Measurements from ENCODE around the gene AZI2.

DNA sequence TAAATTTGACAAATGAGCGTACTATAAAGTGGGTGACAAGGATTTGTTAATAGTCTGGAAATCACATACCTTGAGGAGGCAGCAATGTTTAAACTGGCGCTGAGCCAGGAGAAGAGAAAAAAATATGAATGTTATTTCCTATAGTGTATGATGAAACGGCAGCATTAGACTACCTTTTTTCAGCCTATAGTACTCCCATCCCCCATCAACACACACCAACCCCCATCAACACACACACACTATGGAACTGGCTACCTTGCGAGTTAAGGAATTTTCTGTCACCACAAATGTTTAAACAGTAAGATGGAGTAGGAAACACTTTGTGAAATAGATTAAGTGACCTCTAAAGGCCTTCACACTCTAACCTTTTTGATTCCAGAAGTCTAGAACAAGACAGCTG, 46.9 kb downstream of the AZI2 start:
- no peak for TF ChIP-seq POLR2AphosphoS5 (IDR thresholded peaks at IDR 0.05; ENCODE audit: low read depth, low read length)
- no peak for TF ChIP-seq POLR2A (IDR thresholded peaks at IDR 0.05; ENCODE audit: low read depth, low read length)
- no peak for TF ChIP-seq TAF1 (IDR thresholded peaks at IDR 0.05; ENCODE audit: borderline replicate concordance, low read depth, low read length)
